BLaER1 treated with 17β-estradiol and CSF1 and Interleukin-3, amounts not matched to agents 10 nM and 100 nM (cell line): Measurements from ENCODE around the gene AMOTL2.

Experiments used
- H3K27ac ChIP-seq, 11 experiments: shearing (Covaris generic); formaldehyde crosslinking; 2 replicates each; pipeline ENCODE4 v1.8.1; 2022
- H3K27me3 ChIP-seq, 11 experiments: shearing (Covaris generic); formaldehyde crosslinking; 2 replicates each; pipeline ENCODE4 v1.8.1; 2022
- H3K36me3 ChIP-seq, 11 experiments: shearing (Covaris generic); formaldehyde crosslinking; 2 replicates each; pipeline ENCODE4 v1.8.1; 2022
- H3K4me1 ChIP-seq, 10 experiments: shearing (Covaris generic); formaldehyde crosslinking; 2 replicates each; pipeline ENCODE4 v1.8.1; 2022
- H3K4me2 ChIP-seq, 11 experiments: shearing (Covaris generic); formaldehyde crosslinking; 2 replicates each; pipeline ENCODE4 v1.8.1; 2022
- H3K4me3 ChIP-seq, 10 experiments: shearing (Covaris generic); formaldehyde crosslinking; 2 replicates each; pipeline ENCODE4 v1.8.1; 2022
- H3K9ac ChIP-seq, 11 experiments: shearing (Covaris generic); formaldehyde crosslinking; 2 replicates each; pipeline ENCODE4 v1.8.1; 2022
- H3K9me3 ChIP-seq, 11 experiments: shearing (Covaris generic); formaldehyde crosslinking; replicated peaks in 1 of 11; 2 replicates each; pipeline ENCODE4 v1.8.1; 2022
- H4K20me1 ChIP-seq, 11 experiments: shearing (Covaris generic); formaldehyde crosslinking; 2 replicates each; pipeline ENCODE4 v1.8.1; 2022
- Cebpa-rat ChIP-seq, 11 experiments: shearing (Covaris generic); IDR thresholded peaks; 2 replicates each; pipeline ENCODE4 v1.8.1; 2022

Gene AMOTL2

DNA sequence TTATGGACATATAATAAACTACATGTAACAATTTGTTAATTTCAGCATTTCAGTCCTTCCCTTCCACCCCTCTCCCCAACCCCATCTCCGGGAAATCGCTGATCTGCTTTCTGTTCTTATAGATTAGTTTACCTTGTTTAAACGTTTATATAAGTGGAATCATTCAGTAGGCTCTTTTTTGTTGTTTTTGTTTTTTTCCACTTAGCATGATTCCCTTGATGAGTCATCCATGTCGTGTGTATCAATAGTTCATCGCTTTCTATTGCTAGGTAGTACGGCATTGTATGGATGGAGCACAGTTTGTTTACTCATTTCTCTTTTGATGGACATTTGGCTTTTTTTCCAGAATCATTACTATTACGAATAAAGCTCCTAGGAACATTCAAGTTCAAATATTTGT is 23.5 kb upstream of the AMOTL2 start:
- peaks cover 13 to 22% (median 19%) of the 10 kb centered on the region in 11 experiments for H3K9me3 ChIP-seq
- no peaks in the 10 kb centered on the region for H3K4me1 ChIP-seq
- H3K4me2 ChIP-seq: no peak overlapping the region
- H3K27ac ChIP-seq: no peak overlapping the region
- no peaks in the 10 kb centered on the region for H3K27me3 ChIP-seq
- no peak overlapping the region for H3K4me3 ChIP-seq
- H3K36me3 ChIP-seq: no peaks in the 10 kb centered on the region
- no peak overlapping the region for H3K9ac ChIP-seq
- H4K20me1 ChIP-seq: no peaks in the 10 kb centered on the region
- no peak for TF ChIP-seq Cebpa-rat (IDR thresholded peaks at IDR 0.05)

DNA sequence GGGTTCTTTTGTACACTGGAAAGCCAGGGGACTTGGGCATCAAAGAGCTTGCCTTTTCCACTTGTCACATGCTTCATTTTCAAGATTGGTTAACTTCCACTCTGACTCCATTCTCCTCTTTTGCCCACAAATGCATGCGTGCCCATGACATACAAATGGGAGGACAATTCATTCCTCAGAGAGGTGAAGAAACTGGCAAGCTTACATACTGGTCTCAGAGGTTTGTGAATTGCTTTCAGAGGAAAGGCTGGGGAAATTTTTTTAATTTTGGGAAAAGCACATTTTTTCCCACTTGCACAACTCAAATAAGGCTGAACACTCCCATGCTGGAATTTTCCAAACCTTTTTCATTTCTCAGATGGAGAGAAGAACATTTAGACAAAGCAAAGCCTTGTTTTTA is 20.9 kb upstream of the AMOTL2 start:
- no peak for TF ChIP-seq Cebpa-rat (IDR thresholded peaks at IDR 0.05)
- Histone ChIP-seq H3K27ac (no peak overlapping the region), H3K9ac (no peak overlapping the region), H4K20me1 (no peaks in the 10 kb centered on the region), H3K9me3 (peaks cover 0 to 8% (median 1%) of the 10 kb centered on the region in 11 experiments; a peak in 8 of 22 replicates), H3K27me3 (no peaks in the 10 kb centered on the region), H3K36me3 (no peaks in the 10 kb centered on the region), H3K4me2 (no peak overlapping the region), H3K4me1 (no peaks in the 10 kb centered on the region), H3K4me3 (no peak overlapping the region)

GRCh38 chr3:134394380-134394779 is 20.1 kb upstream of the AMOTL2 start:
- Histone ChIP-seq H3K4me2 (no peak overlapping the region), H3K4me1 (no peaks in the 10 kb centered on the region), H3K9ac (no peak overlapping the region), H3K9me3 (peaks cover 0 to 16% (median 6%) of the 10 kb centered on the region in 11 experiments; a peak in 13 of 22 replicates), H4K20me1 (no peaks in the 10 kb centered on the region), H3K27ac (no peak overlapping the region), H3K36me3 (no peaks in the 10 kb centered on the region), H3K27me3 (no peaks in the 10 kb centered on the region), H3K4me3 (no peak overlapping the region)
- no peak for TF ChIP-seq Cebpa-rat (IDR thresholded peaks at IDR 0.05)

- Histone ChIP-seq H3K36me3 (no peaks in the 10 kb centered on the region), H4K20me1 (no peaks in the 10 kb centered on the region), H3K4me3 (no peak overlapping the region), H3K27ac (no peak overlapping the region), H3K27me3 (no peaks in the 10 kb centered on the region), H3K9me3 (peaks cover 0 to 18% (median 6%) of the 10 kb centered on the region in 11 experiments; a peak in 13 of 22 replicates), H3K9ac (no peak overlapping the region), H3K4me1 (no peaks in the 10 kb centered on the region), H3K4me2 (no peak overlapping the region)
- TF ChIP-seq Cebpa-rat (IDR thresholded peaks at IDR 0.05): no peak
Observed at GRCh38 chr3:134393074-134393473, 18.8 kb upstream of the AMOTL2 start.

DNA sequence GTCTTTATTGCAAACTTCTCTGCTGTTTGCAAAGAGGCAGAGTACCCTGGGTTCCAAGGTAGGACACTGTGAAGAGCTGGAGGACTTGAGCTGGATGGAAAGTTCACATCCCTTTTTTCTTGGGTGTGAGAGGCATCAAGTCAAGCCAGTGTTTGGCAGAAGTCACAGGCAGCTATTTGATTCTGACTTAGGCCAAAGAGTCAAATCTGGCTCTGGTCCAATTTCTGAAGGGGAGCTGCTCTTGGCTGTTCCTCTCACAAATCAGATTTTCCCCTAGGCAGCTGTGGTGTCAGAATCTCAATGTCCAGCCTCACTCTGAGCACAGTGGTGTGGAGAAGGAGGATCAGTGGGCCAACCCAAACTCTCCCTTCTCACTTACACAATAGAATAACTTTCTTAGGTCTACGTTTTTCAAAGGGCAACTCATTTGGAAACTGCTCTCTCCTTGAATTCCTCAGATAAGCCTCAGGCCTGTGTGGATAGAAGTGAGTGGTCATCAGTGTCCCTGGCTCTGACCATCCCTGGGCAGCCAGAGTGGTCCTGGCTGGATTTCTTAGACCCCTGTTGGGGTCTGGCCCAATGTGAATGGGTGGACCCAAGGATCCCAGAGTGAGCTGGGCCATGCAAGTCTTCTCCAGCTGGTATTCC is 18.2 kb upstream of the AMOTL2 start:
- H3K4me2 ChIP-seq: no peak overlapping the region
- H3K36me3 ChIP-seq: no peaks in the 10 kb centered on the region
- no peaks in the 10 kb centered on the region for H4K20me1 ChIP-seq
- TF ChIP-seq Cebpa-rat (IDR thresholded peaks at IDR 0.05): no peak
- H3K4me1 ChIP-seq: no peaks in the 10 kb centered on the region
- H3K9me3 ChIP-seq: peaks cover 0 to 18% (median 6%) of the 10 kb centered on the region in 11 experiments; a peak in 13 of 22 replicates
- H3K4me3 ChIP-seq: no peak overlapping the region
- no peak overlapping the region for H3K27ac ChIP-seq
- no peak overlapping the region for H3K9ac ChIP-seq
- H3K27me3 ChIP-seq: no peaks in the 10 kb centered on the region

DNA sequence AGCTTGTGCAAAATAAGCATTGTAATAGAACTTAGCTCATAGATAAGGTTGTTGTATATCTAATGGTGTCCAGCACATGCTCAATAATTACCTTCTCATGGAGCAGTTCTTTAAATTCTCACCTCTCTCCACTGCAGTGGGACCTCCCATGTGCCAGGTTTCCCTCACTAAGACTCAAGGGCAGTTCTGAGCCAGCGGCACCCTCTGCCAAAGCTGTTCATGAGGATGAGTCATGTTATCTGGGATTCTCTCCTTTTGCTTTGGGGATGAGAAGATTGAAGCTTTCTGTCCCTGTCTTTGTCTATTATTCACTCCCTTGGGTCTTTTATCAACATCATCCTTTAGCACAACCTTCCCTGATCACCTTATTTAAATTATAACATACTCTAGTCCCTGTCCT is 15.6 kb upstream of the AMOTL2 start:
- Histone ChIP-seq H3K9me3 (peaks cover 0 to 18% (median 6%) of the 10 kb centered on the region in 11 experiments; a peak in 13 of 22 replicates), H3K4me2 (no peak overlapping the region)
- no peak for TF ChIP-seq Cebpa-rat (IDR thresholded peaks at IDR 0.05)

GRCh38 chr3:134388788-134389485 is 14.7 kb upstream of the AMOTL2 start:
- no peak overlapping the region for H3K9ac ChIP-seq
- no peak overlapping the region for H3K4me2 ChIP-seq
- H4K20me1 ChIP-seq: no peaks in the 10 kb centered on the region
- no peaks in the 10 kb centered on the region for H3K27me3 ChIP-seq
- H3K36me3 ChIP-seq: no peaks in the 10 kb centered on the region
- TF ChIP-seq Cebpa-rat (IDR thresholded peaks at IDR 0.05): no peak
- H3K4me3 ChIP-seq: no peak overlapping the region
- peaks cover 0 to 18% (median 6%) of the 10 kb centered on the region in 11 experiments; a peak in 13 of 22 replicates for H3K9me3 ChIP-seq
- no peaks in the 10 kb centered on the region for H3K4me1 ChIP-seq
- no peak overlapping the region for H3K27ac ChIP-seq

More for the DNA sequence above, 15.6 kb upstream of the AMOTL2 start:
- no peaks in the 10 kb centered on the region for H3K36me3 ChIP-seq
- H3K27ac ChIP-seq: no peak overlapping the region
- H3K9ac ChIP-seq: no peak overlapping the region
- no peaks in the 10 kb centered on the region for H4K20me1 ChIP-seq
- H3K4me1 ChIP-seq: no peaks in the 10 kb centered on the region
- H3K4me3 ChIP-seq: no peak overlapping the region
- no peaks in the 10 kb centered on the region for H3K27me3 ChIP-seq

GRCh38 chr3:134388292-134388691 is 14.0 kb upstream of the AMOTL2 start:
- H4K20me1 ChIP-seq: no peaks in the 10 kb centered on the region
- no peaks in the 10 kb centered on the region for H3K27me3 ChIP-seq
- H3K9me3 ChIP-seq: peaks cover 0 to 18% (median 6%) of the 10 kb centered on the region in 11 experiments; a peak in 13 of 22 replicates
- H3K4me3 ChIP-seq: no peak overlapping the region
- H3K36me3 ChIP-seq: no peaks in the 10 kb centered on the region
- no peak overlapping the region for H3K4me2 ChIP-seq
- H3K4me1 ChIP-seq: no peaks in the 10 kb centered on the region
- no peak for TF ChIP-seq Cebpa-rat (IDR thresholded peaks at IDR 0.05)
- no peak overlapping the region for H3K27ac ChIP-seq
- H3K9ac ChIP-seq: no peak overlapping the region

GRCh38 chr3:134387293-134387692 is 13.0 kb upstream of the AMOTL2 start:
- Histone ChIP-seq H3K36me3 (no peaks in the 10 kb centered on the region), H3K4me2 (no peak overlapping the region), H3K9ac (no peak overlapping the region), H3K27ac (no peak overlapping the region), H4K20me1 (no peaks in the 10 kb centered on the region), H3K9me3 (peaks cover 0 to 18% (median 6%) of the 10 kb centered on the region in 11 experiments; a peak in 13 of 22 replicates), H3K27me3 (no peaks in the 10 kb centered on the region), H3K4me3 (no peak overlapping the region), H3K4me1 (no peaks in the 10 kb centered on the region)
- TF ChIP-seq Cebpa-rat (IDR thresholded peaks at IDR 0.05): no peak
